Activated CD4-positive, alpha-beta T cell treated with anti-CD3 and anti-CD28 coated beads for 36 hours (primary cell): ENCODE measurements around the gene NSF. TPM values are rescaled to one million over a fixed set of nuclear protein-coding genes. Genes with fewer than 3 reads are reported as not detected.
A peak's percentile ranks its signal among the peaks of the same experiment; 100 is the strongest.
"Not testable (repeated sequence)": the region's sequence is repeated elsewhere in the genome, so short reads cannot be mapped to it uniquely, and the experiment has no call there.

Experiments
- ATAC-seq: fragments of 200-7000 bp; cut with Tn5 transposase; one replicate; pipeline ENCODE4 v1.10.0; 2021; ENCODE audit warnings: mild to moderate bottlenecking, moderate library complexity
- CTCF ChIA-PET: fragments of 350-600 bp; sonication (Branson Sonifier 250); formaldehyde crosslinking; loops from one replicate; lab custom pipeline; 2021; ENCODE audit warnings: antibody characterized with exemption; lab: Charles Lee
- POLR2A ChIA-PET: fragments of 350-600 bp; sonication (Branson Sonifier 250); formaldehyde crosslinking; loops from one replicate; lab custom pipeline; 2021; ENCODE audit warnings: antibody characterized with exemption, inconsistent platforms; lab: Charles Lee
- DNase-seq: peaks from one replicate; pipeline ENCODE4 v3.0.0-alpha.2; 2020
- H3K27ac Mint-ChIP-seq: one replicate; pipeline ENCODE4 v1.8.0; 2021; ENCODE audit warnings: mixed read lengths
- H3K27me3 Mint-ChIP-seq: one replicate; pipeline ENCODE4 v1.8.0; 2021; ENCODE audit warnings: mixed read lengths
- H3K36me3 Mint-ChIP-seq: one replicate; pipeline ENCODE4 v1.8.0; 2021; ENCODE audit warnings: low read depth, mixed read lengths
- H3K4me1 Mint-ChIP-seq: one replicate; pipeline ENCODE4 v1.8.0; 2021; ENCODE audit warnings: mixed read lengths
- H3K4me3 Mint-ChIP-seq: one replicate; pipeline ENCODE4 v1.8.0; 2021; ENCODE audit warnings: mild to moderate bottlenecking, moderate library complexity, mixed read lengths
- H3K9me3 Mint-ChIP-seq: one replicate; pipeline ENCODE4 v1.8.0; 2021; ENCODE audit warnings: low read depth, mixed read lengths
- intact Hi-C, 2 experiments: fragments of 100-400 bp; cut with DNase I in 1 of 2; cut with micrococcal nuclease in 1 of 2; formaldehyde crosslinking; loops; one replicate each; pipeline versions ENCODE4 v1.14.2 to v1.15.1; 2022 to 2024; cut with DNase I, micrococcal nuclease
- total RNA-seq, 2 experiments: library from RNA; stranded (reverse); gene quantifications; one replicate each; pipeline ENCODE4 v1.2.3, GENCODE V29; 2021

NSF gene
- total RNA-seq, 2 experiments from 2014 or later, result 27.5 to 31.0 TPM

GRCh38 chr17:46741122-46741730 lies 150.8 kb downstream of the NSF start:
- ChIA-PET CTCF (interaction anchor here (0.7 to 1.0 kb wide), 2 partner anchors 30 to 94 kb away, joined by 3 read pairs; no protein-coding TSS in a partner anchor), POLR2A (no interaction called here)
- DNase-seq (no peak), ATAC-seq (no peak)
- intact Hi-C loops, result no loop called here
- H3K36me3 Mint-ChIP-seq, result peaks cover 1% of the 10 kb centered on the region
- H3K4me3 Mint-ChIP-seq, result no peak overlapping the region
- no peaks in the 10 kb centered on the region for H3K27me3 Mint-ChIP-seq
- no peak overlapping the region for H3K27ac Mint-ChIP-seq
- no peaks in the 10 kb centered on the region for H3K9me3 Mint-ChIP-seq
- peaks cover 6% of the 10 kb centered on the region for H3K4me1 Mint-ChIP-seq

GRCh38 chr17:46742565-46743270 lies 152.2 kb downstream of the NSF start:
- POLR2A ChIA-PET, result no interaction called here
- H3K27me3 Mint-ChIP-seq, result no peaks in the 10 kb centered on the region
- no peak overlapping the region for H3K27ac Mint-ChIP-seq
- no peaks in the 10 kb centered on the region for H3K9me3 Mint-ChIP-seq
- peaks cover 6% of the 10 kb centered on the region for H3K4me1 Mint-ChIP-seq
- ATAC-seq (peak; percentile 70), DNase-seq (peak; percentile 44)
- CTCF ChIA-PET, result interaction anchor here (1.5 kb wide), 1 partner anchor 93 kb away, joined by 5 read pairs; no protein-coding TSS in a partner anchor
- intact Hi-C loops, result no loop called here
- H3K36me3 Mint-ChIP-seq, result peaks cover 1% of the 10 kb centered on the region
- H3K4me3 Mint-ChIP-seq, result no peak overlapping the region

GRCh38 chr17:46744441-46744840 lies 154.0 kb downstream of the NSF start:
- H3K4me1 Mint-ChIP-seq, result peaks cover 6% of the 10 kb centered on the region
- H3K36me3 Mint-ChIP-seq, result peaks cover 2% of the 10 kb centered on the region
- DNase-seq (no peak), ATAC-seq (no peak)
- ChIA-PET POLR2A (no interaction called here), CTCF (no interaction called here)
- H3K27me3 Mint-ChIP-seq, result no peaks in the 10 kb centered on the region
- H3K4me3 Mint-ChIP-seq, result no peak overlapping the region
- intact Hi-C loops, result no loop called here
- H3K9me3 Mint-ChIP-seq, result no peaks in the 10 kb centered on the region
- H3K27ac Mint-ChIP-seq, result no peak overlapping the region

- no peak overlapping the region for H3K27ac Mint-ChIP-seq
- peaks cover 6% of the 10 kb centered on the region for H3K4me1 Mint-ChIP-seq
- ATAC-seq (no peak), DNase-seq (no peak)
- no peaks in the 10 kb centered on the region for H3K9me3 Mint-ChIP-seq
- H3K27me3 Mint-ChIP-seq, result no peaks in the 10 kb centered on the region
- intact Hi-C loops, result no loop called here
- CTCF ChIA-PET, result no interaction called here
- H3K36me3 Mint-ChIP-seq, result peaks cover 7% of the 10 kb centered on the region
- no peak overlapping the region for H3K4me3 Mint-ChIP-seq
- POLR2A ChIA-PET, result no interaction called here
Observed at GRCh38 chr17:46745376-46745775, 154.9 kb downstream of the NSF start.

GRCh38 chr17:46751425-46751824 lies 161.0 kb downstream of the NSF start:
- intact Hi-C loops, result no loop called here
- H3K27me3 Mint-ChIP-seq, result no peaks in the 10 kb centered on the region
- peaks cover 22% of the 10 kb centered on the region for H3K36me3 Mint-ChIP-seq
- CTCF ChIA-PET, result interaction anchor here (1.2 kb wide), 1 partner anchor 25 kb away, joined by 3 read pairs; no protein-coding TSS in a partner anchor
- no peak overlapping the region for H3K27ac Mint-ChIP-seq
- no peak for DNase-seq
- H3K4me1 Mint-ChIP-seq, result no peaks in the 10 kb centered on the region
- no peak for ATAC-seq
- POLR2A ChIA-PET, result no interaction called here
- H3K9me3 Mint-ChIP-seq, result no peaks in the 10 kb centered on the region
- H3K4me3 Mint-ChIP-seq, result no peak overlapping the region

- Mint-ChIP-seq H3K4me3 (no peak overlapping the region), H3K27me3 (no peaks in the 10 kb centered on the region), H3K9me3 (no peaks in the 10 kb centered on the region), H3K36me3 (peaks cover 27% of the 10 kb centered on the region), H3K4me1 (no peaks in the 10 kb centered on the region), H3K27ac (no peak overlapping the region)
- no peak for ATAC-seq
- ChIA-PET CTCF (interaction anchor here (1.4 kb wide), 1 partner anchor 9 kb away, joined by 3 read pairs; no protein-coding TSS in a partner anchor), POLR2A (no interaction called here)
- no peak for DNase-seq
- intact Hi-C loops, result no loop called here
Observed at GRCh38 chr17:46753776-46754175, 163.3 kb downstream of the NSF start.

GRCh38 chr17:46756081-46756735 lies 165.7 kb downstream of the NSF start:
- CTCF ChIA-PET, result no interaction called here
- POLR2A ChIA-PET, result no interaction called here
- Mint-ChIP-seq H3K9me3 (no peaks in the 10 kb centered on the region), H3K27me3 (no peaks in the 10 kb centered on the region), H3K27ac (no peak overlapping the region), H3K4me1 (no peaks in the 10 kb centered on the region), H3K4me3 (no peak overlapping the region), H3K36me3 (peaks cover 24% of the 10 kb centered on the region)
- DNase-seq (no peak), ATAC-seq (no peak)
- intact Hi-C loops, result no loop called here

GRCh38 chr17:46756861-46757260 lies 166.4 kb downstream of the NSF start:
- peaks cover 24% of the 10 kb centered on the region for H3K36me3 Mint-ChIP-seq
- ATAC-seq, result no peak
- intact Hi-C loops, result no loop called here

GRCh38 chr17:46757588-46757987 lies 167.1 kb downstream of the NSF start:
- H3K4me1 Mint-ChIP-seq, CTCF ChIA-PET, intact Hi-C loops, ATAC-seq, H3K27ac Mint-ChIP-seq, DNase-seq, POLR2A ChIA-PET, H3K27me3 Mint-ChIP-seq, H3K4me3 Mint-ChIP-seq, H3K9me3 Mint-ChIP-seq: not testable (repeated sequence)
- peaks cover 24% of the 10 kb centered on the region for H3K36me3 Mint-ChIP-seq

More at GRCh38 chr17:46756861-46757260, 166.4 kb downstream of the NSF start:
- H3K4me1 Mint-ChIP-seq, result no peaks in the 10 kb centered on the region
- no peak overlapping the region for H3K27ac Mint-ChIP-seq
- H3K9me3 Mint-ChIP-seq, result no peaks in the 10 kb centered on the region
- no peak overlapping the region for H3K4me3 Mint-ChIP-seq
- POLR2A ChIA-PET, result no interaction called here
- no peak for DNase-seq
- no peaks in the 10 kb centered on the region for H3K27me3 Mint-ChIP-seq
- CTCF ChIA-PET, result no interaction called here

- POLR2A ChIA-PET, result no interaction called here
- Mint-ChIP-seq H3K4me3 (no peak overlapping the region), H3K36me3 (peaks cover 20% of the 10 kb centered on the region), H3K9me3 (no peaks in the 10 kb centered on the region), H3K27me3 (no peaks in the 10 kb centered on the region), H3K27ac (no peak overlapping the region), H3K4me1 (no peaks in the 10 kb centered on the region)
- intact Hi-C loops, result no loop called here
- DNase-seq, result no peak
- no peak for ATAC-seq
- CTCF ChIA-PET, result interaction anchor here (0.8 kb wide), 1 partner anchor 10 kb away, joined by 3 read pairs; no protein-coding TSS in a partner anchor
Observed at GRCh38 chr17:46758614-46759013, 168.1 kb downstream of the NSF start.

GRCh38 chr17:46759141-46759540 lies 168.7 kb downstream of the NSF start:
- ATAC-seq (no peak), DNase-seq (no peak)
- Mint-ChIP-seq H3K36me3 (peaks cover 20% of the 10 kb centered on the region), H3K27me3 (no peaks in the 10 kb centered on the region), H3K4me3 (no peak overlapping the region), H3K9me3 (no peaks in the 10 kb centered on the region), H3K4me1 (no peaks in the 10 kb centered on the region), H3K27ac (no peak overlapping the region)
- intact Hi-C loops, result no loop called here
- POLR2A ChIA-PET, result no interaction called here
- CTCF ChIA-PET, result no interaction called here
